ENCODE data around the gene PANK2. TPM values are rescaled to one million over a fixed set of nuclear protein-coding genes. Genes with fewer than 3 reads are reported as not detected.
"Not testable (repeated sequence)": the region's sequence is repeated elsewhere in the genome, so short reads cannot be mapped to it uniquely, and the experiment has no call there.

The PANK2 gene
- total RNA-seq, 4 donors from 2014 or later, result 58.2 to 79.7 (median 64.2) TPM

DNA sequence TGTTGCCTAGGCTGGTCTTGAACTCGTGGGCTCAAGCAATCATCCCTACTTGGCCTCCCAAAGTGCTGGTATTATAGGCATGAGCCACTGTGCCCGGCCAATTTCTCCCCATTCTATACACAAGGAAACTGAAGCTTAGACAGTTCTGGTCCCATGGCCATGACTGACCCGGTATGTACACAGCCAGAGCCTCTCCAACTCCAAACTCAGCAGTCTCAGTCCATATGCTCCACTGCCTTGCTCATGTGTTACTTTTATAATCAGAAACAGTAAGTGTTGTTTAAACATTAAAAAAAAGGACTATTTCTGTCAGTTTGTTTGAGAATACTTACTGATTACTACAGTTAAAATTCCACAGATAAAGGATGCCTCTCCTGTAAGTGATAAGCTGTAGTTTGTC lies 75.5 kb downstream of the PANK2 start:
- H3K27ac ChIP-seq, result no peak overlapping the region
- no peak overlapping the region for H3K4me3 ChIP-seq
- 75 to 78% methylated on average over 3 of the region's 3 CpGs for WGBS, 2 donors
- DNase-seq (ENCODE audit: low spot score in 2 of 2), result no peak
- TF ChIP-seq EP300 (IDR thresholded peaks at IDR 0.05) (no peak), POLR2A (IDR thresholded peaks at IDR 0.05) (no peak)
- TF ChIP-seq, protein P1, sequence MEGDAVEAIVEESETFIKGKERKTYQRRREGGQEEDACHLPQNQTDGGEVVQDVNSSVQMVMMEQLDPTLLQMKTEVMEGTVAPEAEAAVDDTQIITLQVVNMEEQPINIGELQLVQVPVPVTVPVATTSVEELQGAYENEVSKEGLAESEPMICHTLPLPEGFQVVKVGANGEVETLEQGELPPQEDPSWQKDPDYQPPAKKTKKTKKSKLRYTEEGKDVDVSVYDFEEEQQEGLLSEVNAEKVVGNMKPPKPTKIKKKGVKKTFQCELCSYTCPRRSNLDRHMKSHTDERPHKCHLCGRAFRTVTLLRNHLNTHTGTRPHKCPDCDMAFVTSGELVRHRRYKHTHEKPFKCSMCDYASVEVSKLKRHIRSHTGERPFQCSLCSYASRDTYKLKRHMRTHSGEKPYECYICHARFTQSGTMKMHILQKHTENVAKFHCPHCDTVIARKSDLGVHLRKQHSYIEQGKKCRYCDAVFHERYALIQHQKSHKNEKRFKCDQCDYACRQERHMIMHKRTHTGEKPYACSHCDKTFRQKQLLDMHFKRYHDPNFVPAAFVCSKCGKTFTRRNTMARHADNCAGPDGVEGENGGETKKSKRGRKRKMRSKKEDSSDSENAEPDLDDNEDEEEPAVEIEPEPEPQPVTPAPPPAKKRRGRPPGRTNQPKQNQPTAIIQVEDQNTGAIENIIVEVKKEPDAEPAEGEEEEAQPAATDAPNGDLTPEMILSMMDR (IDR thresholded peaks at IDR 0.05), result no peak
- no peaks in the 10 kb centered on the region for H3K27me3 ChIP-seq
- H3K4me1 ChIP-seq, result no peaks in the 10 kb centered on the region
- peaks cover 0 to 12% (median 0%) of the 10 kb centered on the region in 3 donors for H3K36me3 ChIP-seq
- no peaks in the 10 kb centered on the region for H3K9me3 ChIP-seq

DNA sequence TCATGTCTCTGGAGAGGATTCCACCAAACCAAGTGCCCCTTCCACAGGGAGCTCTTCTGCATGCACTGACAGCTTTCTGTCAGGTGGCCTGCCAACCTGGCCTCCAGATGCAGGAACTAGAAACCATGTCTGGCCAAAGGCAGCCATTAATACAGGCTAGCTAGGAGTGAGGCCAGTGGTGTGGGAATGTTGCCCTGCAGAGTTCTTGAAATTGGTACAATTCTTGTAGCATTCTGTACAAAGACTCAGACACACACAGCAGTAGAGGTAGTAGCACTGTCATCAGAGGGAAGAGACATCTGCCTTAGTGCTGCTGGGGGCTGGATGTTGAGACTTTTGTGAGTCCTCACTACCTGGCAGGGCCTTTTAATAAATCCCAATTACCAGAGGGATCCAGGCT lies 77.4 kb downstream of the PANK2 start:
- Histone ChIP-seq H3K27me3 (no peaks in the 10 kb centered on the region), H3K4me3 (no peak overlapping the region), H3K27ac (peak overlapping the region in 1 of 4 donors; percentile 17), H3K36me3 (no peaks in the 10 kb centered on the region), H3K9me3 (no peaks in the 10 kb centered on the region), H3K4me1 (no peaks in the 10 kb centered on the region)
- no peak for DNase-seq (ENCODE audit: low spot score in 2 of 2)
- TF ChIP-seq EP300 (IDR thresholded peaks at IDR 0.05), result no peak

DNA sequence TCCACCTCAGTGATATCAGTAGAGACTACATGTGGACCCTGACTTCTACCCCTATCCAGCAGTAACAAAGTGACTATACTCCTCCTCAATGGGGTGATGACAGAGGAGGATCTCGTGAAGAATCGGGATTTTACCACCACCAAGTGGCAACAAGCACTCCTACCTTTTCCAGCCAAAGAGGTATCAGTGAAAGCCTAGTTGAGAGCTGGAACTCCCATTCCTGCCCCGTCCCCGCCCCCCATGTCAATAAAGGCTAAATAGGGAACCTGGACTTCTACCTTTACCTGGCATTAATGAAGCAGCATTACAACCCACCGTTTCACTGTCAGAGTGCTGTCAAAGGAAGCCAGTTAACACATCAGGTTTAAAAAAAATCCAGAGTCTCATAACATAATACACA lies 80.8 kb downstream of the PANK2 start:
- no peak overlapping the region for H3K4me3 ChIP-seq

DNA sequence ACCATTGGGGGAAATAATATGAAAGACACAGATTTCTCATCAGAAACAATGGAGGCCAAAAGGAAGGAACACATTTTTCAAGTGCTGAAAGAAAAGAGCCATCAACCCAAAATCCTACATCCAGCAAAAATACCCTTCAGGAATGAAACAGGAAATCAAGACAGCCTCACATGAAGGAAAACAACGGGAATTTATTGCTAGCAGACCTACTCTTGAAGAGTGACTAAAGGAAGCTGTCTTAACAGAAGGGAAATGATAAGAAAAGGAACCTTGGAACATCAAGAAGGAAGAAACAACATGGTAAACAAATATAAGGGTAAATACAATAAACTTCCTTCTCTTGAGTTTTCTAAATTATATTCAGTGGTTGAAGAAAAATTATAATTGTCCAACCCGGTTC lies 82.0 kb downstream of the PANK2 start:
- TF ChIP-seq EP300 (IDR thresholded peaks at IDR 0.05), result no peak
- TF ChIP-seq, protein P1 (IDR thresholded peaks at IDR 0.05), result no peak
- TF ChIP-seq POLR2A (IDR thresholded peaks at IDR 0.05), result no peak
- H3K27me3 ChIP-seq, result no peaks in the 10 kb centered on the region
- no peak overlapping the region for H3K27ac ChIP-seq
- DNase-seq (ENCODE audit: low spot score in 2 of 2), result no peak
- no peaks in the 10 kb centered on the region for H3K36me3 ChIP-seq
- no peaks in the 10 kb centered on the region for H3K9me3 ChIP-seq
- WGBS, 2 donors, result 76 to 85% methylated on average over 2 of the region's 2 CpGs
- H3K4me1 ChIP-seq, result no peaks in the 10 kb centered on the region
- H3K4me3 ChIP-seq, result no peak overlapping the region

More for the DNA sequence above, 80.8 kb downstream of the PANK2 start:
- Histone ChIP-seq H3K27ac (no peak overlapping the region), H3K27me3 (no peaks in the 10 kb centered on the region), H3K9me3 (no peaks in the 10 kb centered on the region), H3K36me3 (no peaks in the 10 kb centered on the region), H3K4me1 (no peaks in the 10 kb centered on the region)
- DNase-seq (ENCODE audit: low spot score in 2 of 2), result no peak
- WGBS, 2 donors, result 93 to 94% methylated on average over 5 of the region's 5 CpGs
- TF ChIP-seq POLR2A (IDR thresholded peaks at IDR 0.05), result no peak

DNA sequence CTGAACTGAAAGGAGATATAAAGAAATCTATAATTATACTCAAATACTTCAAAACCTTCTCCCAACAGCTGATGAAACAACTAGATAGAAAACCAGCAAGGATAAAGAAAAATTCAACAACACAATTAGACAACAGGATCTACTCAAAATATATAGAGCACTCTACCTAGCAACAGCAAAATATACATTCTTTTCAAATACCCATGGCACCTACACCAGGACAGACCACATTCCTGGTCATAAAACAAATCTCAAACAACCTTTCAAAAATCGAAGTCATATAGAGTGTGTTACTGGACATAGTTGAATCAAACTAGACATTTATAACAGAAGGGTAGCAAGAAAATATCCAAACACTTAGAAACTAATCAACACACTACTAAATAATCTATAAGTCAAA lies 83.0 kb downstream of the PANK2 start:
- TF ChIP-seq, protein P1 (IDR thresholded peaks at IDR 0.05), result no peak
- TF ChIP-seq EP300 (IDR thresholded peaks at IDR 0.05), result no peak
- TF ChIP-seq POLR2A (IDR thresholded peaks at IDR 0.05), result no peak
- WGBS, 2 donors, result 100% methylated on average over 1 of the region's 1 CpG
- Histone ChIP-seq H3K27ac (no peak overlapping the region), H3K4me1 (no peaks in the 10 kb centered on the region), H3K4me3 (no peak overlapping the region), H3K36me3 (no peaks in the 10 kb centered on the region), H3K9me3 (no peaks in the 10 kb centered on the region), H3K27me3 (no peaks in the 10 kb centered on the region)
- no peak for DNase-seq (ENCODE audit: low spot score in 2 of 2)

DNA sequence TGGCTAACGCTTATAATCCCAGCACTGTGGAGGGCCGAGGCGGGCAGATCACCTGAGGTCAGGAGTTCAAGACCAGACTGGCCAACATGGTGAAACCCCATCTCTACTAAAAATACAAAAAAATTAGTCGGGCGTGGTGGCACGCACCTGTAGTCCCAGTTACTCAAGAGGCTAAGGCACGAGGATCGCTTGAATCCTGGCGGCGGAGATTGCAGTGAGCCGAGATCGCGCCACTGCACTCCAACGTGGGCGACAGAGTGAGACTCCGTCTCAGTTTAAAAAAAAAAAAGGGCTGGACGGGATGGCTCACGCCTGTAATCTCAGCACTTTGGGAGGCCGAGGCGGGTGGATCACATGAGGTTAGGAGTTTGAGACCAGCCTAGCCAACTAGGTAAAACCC lies 83.4 kb downstream of the PANK2 start:
- not testable (repeated sequence) for H3K27me3 ChIP-seq; H3K36me3 ChIP-seq; DNase-seq (ENCODE audit: low spot score in 2 of 2); H3K27ac ChIP-seq; H3K4me3 ChIP-seq; H3K4me1 ChIP-seq; H3K9me3 ChIP-seq
- WGBS, 2 donors, result 96 to 97% methylated on average over 20 of the region's 20 CpGs

DNA sequence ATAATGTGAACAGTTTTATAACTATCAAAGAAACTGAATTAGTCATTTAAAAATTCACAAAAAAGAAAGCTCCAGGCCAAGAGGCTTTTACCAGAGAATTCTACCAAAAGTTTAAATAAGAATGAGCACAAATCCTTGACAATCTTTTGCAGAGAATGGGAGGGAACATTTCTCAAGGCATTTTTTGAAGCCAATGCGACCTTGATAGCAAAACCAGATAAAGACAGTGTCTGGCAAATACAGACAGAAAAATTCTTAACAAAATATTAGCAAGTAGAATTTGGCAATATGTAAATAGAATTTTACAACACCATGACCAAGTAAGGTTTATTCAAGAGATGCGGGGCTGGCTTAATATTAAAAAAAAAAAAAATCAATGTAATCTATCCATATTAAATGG lies 84.5 kb downstream of the PANK2 start:
- DNase-seq (ENCODE audit: low spot score in 2 of 2), result no peak
- H3K9me3 ChIP-seq, result no peaks in the 10 kb centered on the region
- no peaks in the 10 kb centered on the region for H3K36me3 ChIP-seq
- no peaks in the 10 kb centered on the region for H3K27me3 ChIP-seq
- WGBS, 2 donors, result 66 to 79% methylated on average over 2 of the region's 2 CpGs
- TF ChIP-seq, protein P1 (IDR thresholded peaks at IDR 0.05), result no peak
- TF ChIP-seq EP300 (IDR thresholded peaks at IDR 0.05) (no peak), POLR2A (IDR thresholded peaks at IDR 0.05) (no peak)
- no peaks in the 10 kb centered on the region for H3K4me1 ChIP-seq
- H3K27ac ChIP-seq, result no peak overlapping the region
- H3K4me3 ChIP-seq, result no peak overlapping the region

All from tibial nerve (tissue), 4 donors.